ENCODE data around the gene HTT.

GRCh38 chr4:3197366-3198105 lies 123.1 kb downstream of the HTT start:
- TF ChIP-seq CTCF (optimal IDR thresholded peaks at IDR 0.05 in 1 of 3, IDR thresholded peaks at IDR 0.05 in 1 of 3, conservative IDR thresholded peaks at IDR 0.05 in 1 of 3; ENCODE audit: extremely low read depth in 1 of 3, insufficient read depth in 2 of 3, low read length in 3 of 3): no peak
- no peak for TF ChIP-seq EZH2 (IDR thresholded peaks at IDR 0.05; ENCODE audit: low read length)
